Right atrium auricular region (tissue), 2 donors: ENCODE measurements around the gene SLC35E3. TPM values are rescaled to one million over a fixed set of nuclear protein-coding genes. Genes with fewer than 3 reads are reported as not detected.

Source experiments
- DNase-seq: peaks from one replicate; pipeline ENCODE4 v3.0.0-alpha.2; 2019; ENCODE audit warnings: low spot score
- H3K27ac ChIP-seq, 2 donors: fragments of 200-600 bp; sonication (generic); 1 replicate in 1 of 2; 2 replicates in 1 of 2; pipeline ENCODE4 v1.5.1; 2016 to 2019
- H3K27me3 ChIP-seq, 2 donors: fragments of 200-600 bp; sonication (generic); one replicate each; pipeline versions ENCODE4 v1.5.1 to v1.6.0; 2017 to 2019
- H3K36me3 ChIP-seq: fragments of 200-600 bp; sonication (generic); one replicate; pipeline ENCODE4 v1.5.1; 2016
- H3K4me1 ChIP-seq, 2 donors: fragments of 200-600 bp; sonication (generic); one replicate each; pipeline versions ENCODE4 v1.5.1 to v1.6.0; 2017 to 2019
- H3K4me3 ChIP-seq, 2 donors: fragments of 200-600 bp; sonication (generic); 1 replicate in 1 of 2; 2 replicates in 1 of 2; pipeline ENCODE4 v1.5.1; 2017 to 2019; ENCODE audit warnings: mild to moderate bottlenecking in 1 of 2, moderate library complexity in 1 of 2
- H3K9me3 ChIP-seq, 2 donors: fragments of 200-600 bp; sonication (generic); one replicate each; pipeline ENCODE4 v1.5.1; 2019
- total RNA-seq, 2 donors: library from RNA; depleted of rRNA; stranded (reverse); fragments of >200 nt; gene quantifications; one replicate each; pipeline ENCODE4 v1.1.0, GENCODE V29; 2016
- TF ChIP-seq, protein P1 (sequence below), 2 donors: fragments of 200-600 bp; sonication (generic); IDR thresholded peaks; one replicate each; pipeline ENCODE4 v1.5.1; 2019; ENCODE audit warnings: antibody characterized with exemption in 2 of 2

Gene SLC35E3
- 1 to 10 TPM; 2.3 to 3.1 TPM for total RNA-seq

GRCh38 chr12:68745904-68746571, at the start of gene SLC35E3:
SLC35E3 (plus strand) TSS chr12:68746176; CDS start chr12:68746378, 202 bp downstream.
- Histone ChIP-seq H3K9me3 (no peaks in the 10 kb centered on the region), H3K4me3 (peak within 1 kb of the TSS; percentile 67 to 73), H3K27ac (peak within 1 kb of the TSS; percentile 79 to 81), H3K36me3 (no peaks in the 10 kb centered on the region), H3K27me3 (no peaks in the 10 kb centered on the region), H3K4me1 (peaks cover 0 to 12% of the 10 kb centered on the region in 2 donors)
- TF ChIP-seq, protein P1, sequence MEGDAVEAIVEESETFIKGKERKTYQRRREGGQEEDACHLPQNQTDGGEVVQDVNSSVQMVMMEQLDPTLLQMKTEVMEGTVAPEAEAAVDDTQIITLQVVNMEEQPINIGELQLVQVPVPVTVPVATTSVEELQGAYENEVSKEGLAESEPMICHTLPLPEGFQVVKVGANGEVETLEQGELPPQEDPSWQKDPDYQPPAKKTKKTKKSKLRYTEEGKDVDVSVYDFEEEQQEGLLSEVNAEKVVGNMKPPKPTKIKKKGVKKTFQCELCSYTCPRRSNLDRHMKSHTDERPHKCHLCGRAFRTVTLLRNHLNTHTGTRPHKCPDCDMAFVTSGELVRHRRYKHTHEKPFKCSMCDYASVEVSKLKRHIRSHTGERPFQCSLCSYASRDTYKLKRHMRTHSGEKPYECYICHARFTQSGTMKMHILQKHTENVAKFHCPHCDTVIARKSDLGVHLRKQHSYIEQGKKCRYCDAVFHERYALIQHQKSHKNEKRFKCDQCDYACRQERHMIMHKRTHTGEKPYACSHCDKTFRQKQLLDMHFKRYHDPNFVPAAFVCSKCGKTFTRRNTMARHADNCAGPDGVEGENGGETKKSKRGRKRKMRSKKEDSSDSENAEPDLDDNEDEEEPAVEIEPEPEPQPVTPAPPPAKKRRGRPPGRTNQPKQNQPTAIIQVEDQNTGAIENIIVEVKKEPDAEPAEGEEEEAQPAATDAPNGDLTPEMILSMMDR (IDR thresholded peaks at IDR 0.05), result no peak
- DNase-seq, result peak; percentile 90

DNA sequence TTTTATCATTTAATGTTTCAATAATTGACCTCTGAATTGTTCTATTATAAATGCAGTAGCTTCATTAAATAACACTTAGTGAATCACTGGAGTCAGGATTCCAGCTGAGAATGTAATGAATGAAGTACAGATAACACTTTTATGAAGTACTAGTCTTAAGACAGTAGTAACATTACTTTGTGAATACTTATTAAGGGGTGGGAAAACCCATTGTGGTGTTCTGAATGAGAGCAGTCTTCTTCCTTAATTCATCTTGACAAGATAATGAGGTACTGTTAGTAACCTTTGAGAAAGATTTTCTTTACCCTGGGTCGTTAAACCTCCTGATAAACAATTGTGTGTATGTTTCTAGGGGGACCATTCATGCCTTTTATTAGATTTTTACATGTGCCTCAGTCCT, 46.5 kb upstream of the SLC35E3 start:
- TF ChIP-seq, protein P1 (IDR thresholded peaks at IDR 0.05), result no peak
- peaks cover 59% of the 10 kb centered on the region for H3K36me3 ChIP-seq

GRCh38 chr12:68727776-68728175, 18.2 kb upstream of the SLC35E3 start:
- H3K9me3 ChIP-seq, result no peaks in the 10 kb centered on the region
- peaks cover 39% of the 10 kb centered on the region for H3K36me3 ChIP-seq
- H3K27me3 ChIP-seq, result no peaks in the 10 kb centered on the region
- TF ChIP-seq, protein P1 (IDR thresholded peaks at IDR 0.05), result no peak
- H3K27ac ChIP-seq, result no peak overlapping the region
- no peak for DNase-seq
- no peak overlapping the region for H3K4me3 ChIP-seq
- H3K4me1 ChIP-seq, result no peaks in the 10 kb centered on the region

More for the DNA sequence above, 46.5 kb upstream of the SLC35E3 start:
- DNase-seq, result no peak
- Histone ChIP-seq H3K27me3 (no peaks in the 10 kb centered on the region), H3K4me1 (no peaks in the 10 kb centered on the region), H3K27ac (no peak overlapping the region), H3K9me3 (no peaks in the 10 kb centered on the region), H3K4me3 (no peak overlapping the region)

DNA sequence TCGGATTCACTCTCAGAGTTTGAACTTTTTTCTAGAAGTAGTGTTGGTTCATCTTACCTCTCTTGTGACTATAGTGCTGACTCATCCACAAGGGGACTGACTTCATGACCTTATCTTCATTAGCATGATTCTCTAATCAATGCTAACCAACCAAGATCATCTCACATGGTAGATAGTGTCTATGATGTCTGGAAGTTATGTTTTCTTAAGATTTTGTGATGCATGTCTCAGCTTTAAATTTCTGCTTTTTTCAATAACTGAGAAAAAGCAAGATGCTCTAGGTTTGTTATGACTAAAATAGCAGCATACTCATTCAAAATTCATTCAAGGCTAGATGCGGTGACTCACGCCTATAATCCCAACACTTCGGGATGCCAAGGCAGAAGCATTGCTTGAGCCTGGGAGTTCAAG, 12.3 kb upstream of the SLC35E3 start:
- TF ChIP-seq, protein P1 (IDR thresholded peaks at IDR 0.05), result no peak

DNA sequence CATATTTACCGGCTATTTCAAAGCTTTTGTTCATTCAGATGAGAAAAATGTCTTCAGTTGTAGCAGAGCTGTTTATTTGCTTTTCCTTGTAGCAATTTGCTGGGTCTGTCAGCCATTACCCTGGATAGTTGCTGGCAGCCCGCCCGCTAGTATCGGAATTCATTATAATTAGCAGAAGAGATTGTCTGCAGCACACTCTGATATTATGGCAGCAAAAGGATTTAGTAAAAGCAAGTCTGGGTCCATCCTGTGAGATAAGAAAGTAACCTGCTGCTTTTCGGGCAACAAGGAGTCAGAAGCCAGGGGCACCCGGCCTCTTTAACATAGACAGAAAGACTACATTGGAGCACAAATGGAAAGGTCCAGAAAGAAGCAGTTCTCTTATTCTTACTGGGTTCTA, 6.1 kb upstream of the SLC35E3 start:
- Histone ChIP-seq H3K36me3 (peaks cover 13% of the 10 kb centered on the region), H3K4me3 (no peak overlapping the region), H3K27ac (no peak overlapping the region), H3K4me1 (no peaks in the 10 kb centered on the region), H3K9me3 (no peaks in the 10 kb centered on the region), H3K27me3 (no peaks in the 10 kb centered on the region)
- TF ChIP-seq, protein P1 (IDR thresholded peaks at IDR 0.05), result no peak
- no peak for DNase-seq

More for the DNA sequence above, 12.3 kb upstream of the SLC35E3 start:
- no peak for DNase-seq
- Histone ChIP-seq H3K9me3 (no peaks in the 10 kb centered on the region), H3K4me3 (no peak overlapping the region), H3K27me3 (no peaks in the 10 kb centered on the region), H3K36me3 (peaks cover 38% of the 10 kb centered on the region), H3K4me1 (no peaks in the 10 kb centered on the region), H3K27ac (no peak overlapping the region)

DNA sequence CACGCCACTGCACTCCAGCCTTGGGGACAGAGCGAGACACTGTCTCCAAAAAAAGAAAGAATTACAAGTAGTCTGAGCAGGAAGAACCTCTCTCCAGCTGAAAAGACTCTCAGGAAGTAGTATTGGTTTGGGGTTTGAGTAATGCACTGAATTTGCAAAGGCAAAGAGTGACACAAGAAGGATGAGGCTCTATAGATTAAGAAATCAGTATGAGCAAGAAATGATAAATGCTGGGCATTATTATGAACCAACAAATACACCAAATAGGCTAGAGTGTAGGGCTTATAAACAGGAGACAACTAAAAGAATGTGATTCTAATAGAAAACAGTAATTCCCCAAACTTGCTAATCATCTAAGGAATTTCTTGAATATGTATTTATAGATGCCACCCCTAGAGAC, 2.6 kb upstream of the SLC35E3 start:
- TF ChIP-seq, protein P1 (IDR thresholded peaks at IDR 0.05), result no peak
- Histone ChIP-seq H3K27me3 (no peaks in the 10 kb centered on the region), H3K27ac (no peak overlapping the region), H3K36me3 (no peaks in the 10 kb centered on the region), H3K4me3 (no peak overlapping the region), H3K4me1 (peaks cover 0 to 12% of the 10 kb centered on the region in 2 donors), H3K9me3 (no peaks in the 10 kb centered on the region)
- DNase-seq, result no peak
